NCI-H748 (cell line): ENCODE results near the gene MYH6.
A peak's percentile ranks its signal among the peaks of the same experiment; 100 is the strongest.

ENCODE experiments used
- DNase-seq: peaks from one replicate; lab custom pipeline; 2025; ENCODE audit not compliant: unreplicated experiment; lab: John Stamatoyannopoulos, UW

Gene MYH6

DNA sequence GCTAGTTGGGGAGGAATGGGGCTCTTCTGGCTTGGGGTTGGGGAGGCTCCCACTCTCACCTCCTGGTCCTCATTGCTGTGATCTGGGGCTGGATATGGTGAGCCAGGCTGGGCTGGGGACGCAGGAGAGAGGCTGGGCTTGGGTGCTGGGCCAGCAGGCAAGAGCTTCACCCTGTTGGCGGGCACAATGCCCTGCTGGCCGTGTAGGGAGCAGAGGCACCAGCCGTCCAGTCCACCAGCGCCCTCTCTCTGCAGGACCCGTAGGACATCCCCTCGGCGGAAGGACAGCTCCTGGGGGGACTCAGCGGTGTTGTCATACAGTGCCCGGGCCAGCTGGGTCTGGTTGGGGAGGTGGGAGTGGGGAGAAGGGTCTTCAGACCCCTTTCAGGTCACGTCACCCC is 47.6 kb downstream of the MYH6 start:
- DNase-seq, result no peak

- DNase-seq, result no peak
Measured at GRCh38 chr14:23359722-23360447, 48.2 kb downstream of the MYH6 start.

GRCh38 chr14:23359167-23359626 is 48.9 kb downstream of the MYH6 start:
- DNase-seq, result no peak

DNA sequence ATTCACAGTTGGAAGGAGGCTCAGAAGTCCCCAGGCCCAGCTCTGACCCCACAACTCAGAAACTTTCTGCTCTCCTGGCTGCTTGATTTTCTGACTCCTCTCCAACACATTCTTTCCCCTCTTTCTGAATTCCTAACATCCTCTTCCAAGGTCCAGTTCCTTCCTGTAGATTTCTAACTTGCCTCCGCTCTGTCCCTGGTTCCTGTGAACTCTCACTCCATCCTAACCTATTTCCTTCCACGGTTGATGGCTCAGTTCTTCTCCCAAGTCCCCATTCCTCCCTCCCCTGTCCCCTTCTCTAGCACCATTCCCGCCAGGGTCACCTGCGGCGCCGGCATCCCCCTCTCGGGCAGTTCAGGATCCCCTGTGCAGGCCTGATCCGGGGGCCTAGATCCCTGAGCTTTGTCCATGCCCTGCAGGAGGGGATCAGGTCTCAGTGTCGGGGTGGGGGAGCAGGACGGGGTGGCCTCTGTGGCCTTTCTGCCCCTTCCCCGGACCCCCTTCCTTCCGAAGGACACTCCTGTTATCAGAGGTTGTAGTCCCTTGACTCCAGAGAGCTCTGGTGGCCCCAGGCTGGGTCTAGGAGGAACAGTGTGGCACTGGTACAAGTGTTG is 49.4 kb downstream of the MYH6 start:
- no peak for DNase-seq

DNA sequence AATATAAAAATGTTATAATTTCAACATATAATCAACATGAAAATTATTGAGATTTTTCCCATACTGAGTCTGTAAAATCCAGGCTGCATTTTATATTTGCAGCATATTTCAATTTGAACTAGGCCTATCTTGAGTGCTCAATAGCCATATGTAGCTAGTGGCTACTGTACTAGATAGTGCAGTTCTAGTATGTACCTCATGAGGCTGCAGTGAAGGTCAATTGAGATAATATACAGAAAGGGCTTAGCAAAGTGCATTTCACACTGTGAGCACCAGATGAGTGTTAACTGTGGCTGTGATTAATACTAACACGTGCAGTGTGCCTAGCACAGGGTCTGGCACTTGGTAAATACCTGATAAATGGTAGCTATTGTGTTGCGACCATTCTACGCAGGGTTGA is 50.0 kb downstream of the MYH6 start:
- no peak for DNase-seq

- no peak for DNase-seq
Measured at GRCh38 chr14:23357261-23357660, 50.8 kb downstream of the MYH6 start.

DNA sequence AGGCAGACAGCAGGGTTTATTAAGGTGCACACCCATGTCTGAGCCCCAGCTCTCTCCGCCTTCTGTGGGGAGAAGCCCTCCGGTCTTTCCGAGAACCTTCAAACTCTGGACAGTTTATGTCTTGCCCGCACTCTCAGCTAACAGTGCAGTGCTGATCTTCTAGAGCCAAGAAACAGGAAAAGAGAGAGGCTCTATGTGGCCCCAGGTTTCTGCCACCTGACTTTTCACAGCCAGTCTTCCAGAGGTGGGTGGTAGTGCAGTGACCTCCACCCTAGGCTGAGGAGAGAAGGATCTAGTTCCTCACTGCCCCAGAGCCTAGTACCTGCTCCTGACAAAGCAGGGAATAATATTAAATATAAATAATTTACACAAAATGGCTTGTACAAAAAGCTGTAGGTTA is 51.4 kb downstream of the MYH6 start:
- no peak for DNase-seq

- DNase-seq, result no peak
Measured at GRCh38 chr14:23355871-23356435, 52.1 kb downstream of the MYH6 start.

DNA sequence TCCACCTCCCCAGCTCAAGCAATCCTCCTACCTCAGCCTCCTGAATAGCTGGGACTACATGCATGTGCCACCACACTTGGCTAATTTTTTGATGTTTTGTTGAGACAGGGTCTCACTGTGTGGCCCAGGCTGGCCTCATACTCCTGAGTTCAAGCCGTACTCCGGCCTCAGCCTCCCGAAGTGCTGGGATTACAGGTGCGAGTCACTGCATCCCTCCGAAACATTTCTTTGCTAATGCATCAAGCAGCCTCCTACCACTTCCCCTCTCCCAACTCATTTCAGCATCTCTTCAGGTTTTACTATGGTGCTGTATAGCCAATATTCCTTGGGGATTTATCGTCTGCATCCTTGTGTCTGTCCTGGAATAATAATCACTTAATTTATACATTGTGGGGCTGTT is 53.1 kb downstream of the MYH6 start:
- DNase-seq, result no peak

DNA sequence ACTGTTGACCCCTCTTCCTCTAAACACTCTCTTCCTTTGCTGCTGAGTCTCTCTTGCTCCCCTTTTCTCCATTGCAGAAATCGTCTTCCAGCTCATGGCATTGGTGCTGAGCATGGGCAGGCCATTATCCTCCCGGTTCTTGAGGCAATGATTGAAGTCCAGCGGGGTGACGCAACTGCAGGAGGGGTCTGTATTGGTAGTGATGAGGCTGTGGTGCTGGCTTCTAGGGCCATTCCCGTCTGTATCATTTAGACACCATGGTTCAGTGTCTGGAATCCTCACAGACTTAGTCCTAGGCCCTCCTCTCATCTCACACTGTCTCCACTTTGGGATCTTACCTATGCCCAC is 54.7 kb downstream of the MYH6 start:
- no peak for DNase-seq

- peak; percentile 87 for DNase-seq
Measured at GRCh38 chr14:23352506-23353432, 55.3 kb downstream of the MYH6 start, which contains the start of gene SLC22A17. SLC22A17 (minus strand) TSS chr14:23352887.

GRCh38 chr14:23351681-23352505 is 56.2 kb downstream of the MYH6 start:
- DNase-seq, result peak; percentile 68

DNA sequence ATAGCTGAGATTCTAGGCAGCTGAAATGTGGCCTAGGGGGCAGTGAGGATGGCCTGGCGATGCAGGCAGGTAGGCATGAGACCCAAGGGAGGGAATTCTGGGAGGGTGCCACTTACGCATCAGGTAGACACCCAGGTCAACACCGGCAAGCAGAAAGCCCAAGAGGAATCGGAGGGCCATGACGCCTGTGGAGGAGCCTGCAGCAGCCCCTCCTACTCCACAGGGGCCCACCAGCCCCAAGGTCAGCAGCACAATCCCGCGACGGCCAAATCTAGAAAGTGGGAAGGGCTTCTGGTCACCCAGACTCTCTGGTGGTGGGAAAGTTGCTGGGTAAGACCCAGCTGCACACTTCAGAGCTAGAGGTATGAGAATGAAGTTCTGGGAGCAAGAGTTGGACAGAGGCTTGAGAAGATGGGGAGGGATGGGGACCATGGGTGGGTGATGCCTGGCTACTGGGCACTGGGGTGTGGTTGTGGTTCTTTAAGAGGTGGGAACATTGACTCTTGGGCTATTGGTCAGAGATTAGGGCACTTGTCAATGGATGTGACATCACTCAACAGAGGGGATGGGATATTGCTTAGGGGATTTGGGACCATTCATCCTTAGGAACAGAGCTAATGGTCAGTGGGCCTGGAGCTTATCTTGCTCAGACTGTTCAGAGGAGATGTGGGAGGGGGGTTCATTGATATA is 58.8 kb downstream of the MYH6 start:
- no peak for DNase-seq

GRCh38 chr14:23348297-23348655 is 59.8 kb downstream of the MYH6 start:
- no peak for DNase-seq

GRCh38 chr14:23347406-23348296 is 60.4 kb downstream of the MYH6 start:
- DNase-seq, result no peak

DNA sequence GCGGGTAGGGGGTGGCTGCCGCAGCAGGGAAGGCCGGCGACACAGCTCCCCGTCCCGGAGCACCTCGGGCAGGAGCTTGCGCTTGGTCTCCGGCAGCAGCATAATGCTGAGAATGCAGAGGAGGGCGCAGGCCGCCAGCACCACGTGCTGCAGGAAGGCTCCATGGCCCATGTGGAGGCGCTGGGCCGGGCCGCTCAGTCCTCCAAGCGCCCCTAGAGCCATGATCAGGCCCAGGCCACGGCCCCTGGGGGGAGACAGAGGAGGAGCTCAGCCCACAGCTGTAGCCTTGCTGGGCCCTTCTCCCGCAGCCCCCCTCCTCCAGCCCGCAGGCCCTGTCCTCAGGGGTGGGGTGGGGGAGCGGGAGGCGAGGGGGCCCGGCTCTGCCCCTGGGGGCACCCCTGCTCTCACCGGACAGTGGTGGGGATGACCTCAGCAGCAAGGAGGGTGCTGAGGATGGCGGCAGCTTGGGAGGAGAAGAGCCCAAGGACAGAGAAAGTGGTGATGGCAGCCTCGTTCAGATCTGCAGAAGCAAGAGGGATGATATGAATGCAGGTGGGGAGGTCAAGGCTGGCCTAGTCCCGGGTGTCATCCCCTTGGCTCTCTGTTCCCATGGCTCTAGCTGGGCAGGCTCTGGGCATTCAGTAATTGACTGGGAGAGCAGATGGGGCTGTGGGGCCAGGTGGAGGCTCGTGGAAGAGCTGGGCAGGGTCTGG is 61.2 kb downstream of the MYH6 start:
- no peak for DNase-seq

DNA sequence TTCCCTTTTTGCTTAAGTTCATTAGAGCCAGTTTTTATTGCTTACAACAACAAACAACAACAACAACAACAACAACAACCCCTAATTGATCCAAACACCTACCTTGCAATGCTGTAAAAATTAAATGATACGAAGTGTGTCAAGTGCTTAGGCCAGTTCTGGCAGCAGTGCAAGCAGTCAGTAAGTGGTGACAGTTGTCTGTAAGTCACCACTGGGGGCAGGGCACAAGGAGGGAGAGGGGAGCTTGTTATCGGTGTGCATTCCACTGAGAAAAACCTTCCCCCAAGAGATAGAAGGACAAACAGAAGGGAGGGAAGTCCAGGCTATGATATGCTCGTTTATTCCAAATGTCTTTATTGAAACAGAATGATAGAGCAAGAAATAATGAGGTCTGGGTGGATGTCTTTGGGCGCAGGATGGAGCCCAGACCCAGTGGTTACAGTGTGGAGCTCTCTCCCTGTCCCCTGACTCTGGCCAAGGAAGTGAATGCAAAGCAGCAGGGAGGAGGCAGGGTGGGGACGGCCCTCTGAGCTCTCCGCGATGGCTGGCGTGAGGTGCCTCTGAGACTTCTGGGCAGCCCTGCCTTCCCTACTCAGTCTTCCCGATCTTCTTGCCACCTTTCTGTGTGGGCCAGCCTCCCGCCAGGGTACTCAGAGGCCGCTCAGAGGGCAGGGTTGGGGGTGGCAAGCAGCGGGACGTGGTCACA is 61.9 kb downstream of the MYH6 start:
- no peak for DNase-seq

DNA sequence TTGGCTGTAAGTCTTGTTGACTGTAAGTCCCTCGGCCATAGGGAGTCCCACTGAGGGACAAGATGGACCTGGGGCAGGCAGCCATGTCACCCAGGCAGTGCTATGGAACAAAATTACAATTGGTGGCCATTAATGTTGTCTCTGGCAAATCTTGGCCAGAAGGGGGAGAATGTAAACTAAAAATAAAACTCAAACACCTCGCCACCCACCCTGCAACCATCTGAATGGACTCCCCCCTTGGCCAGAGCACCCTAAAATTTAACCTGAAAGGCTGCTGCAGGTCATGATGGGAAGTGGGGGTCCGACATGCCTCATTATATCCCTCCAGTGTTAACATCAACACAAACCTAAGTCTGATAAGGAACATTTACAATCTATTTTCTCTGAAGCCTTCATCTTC is 63.6 kb downstream of the MYH6 start:
- DNase-seq, result no peak
